ENCODE measurements around the gene CHDH. TPM values are rescaled to one million over a fixed set of nuclear protein-coding genes. Genes with fewer than 3 reads are reported as not detected.

The CHDH gene
- total and polyA plus RNA-seq, 12 donors: 0.29 to 17.5 (median 2.2) TPM

DNA sequence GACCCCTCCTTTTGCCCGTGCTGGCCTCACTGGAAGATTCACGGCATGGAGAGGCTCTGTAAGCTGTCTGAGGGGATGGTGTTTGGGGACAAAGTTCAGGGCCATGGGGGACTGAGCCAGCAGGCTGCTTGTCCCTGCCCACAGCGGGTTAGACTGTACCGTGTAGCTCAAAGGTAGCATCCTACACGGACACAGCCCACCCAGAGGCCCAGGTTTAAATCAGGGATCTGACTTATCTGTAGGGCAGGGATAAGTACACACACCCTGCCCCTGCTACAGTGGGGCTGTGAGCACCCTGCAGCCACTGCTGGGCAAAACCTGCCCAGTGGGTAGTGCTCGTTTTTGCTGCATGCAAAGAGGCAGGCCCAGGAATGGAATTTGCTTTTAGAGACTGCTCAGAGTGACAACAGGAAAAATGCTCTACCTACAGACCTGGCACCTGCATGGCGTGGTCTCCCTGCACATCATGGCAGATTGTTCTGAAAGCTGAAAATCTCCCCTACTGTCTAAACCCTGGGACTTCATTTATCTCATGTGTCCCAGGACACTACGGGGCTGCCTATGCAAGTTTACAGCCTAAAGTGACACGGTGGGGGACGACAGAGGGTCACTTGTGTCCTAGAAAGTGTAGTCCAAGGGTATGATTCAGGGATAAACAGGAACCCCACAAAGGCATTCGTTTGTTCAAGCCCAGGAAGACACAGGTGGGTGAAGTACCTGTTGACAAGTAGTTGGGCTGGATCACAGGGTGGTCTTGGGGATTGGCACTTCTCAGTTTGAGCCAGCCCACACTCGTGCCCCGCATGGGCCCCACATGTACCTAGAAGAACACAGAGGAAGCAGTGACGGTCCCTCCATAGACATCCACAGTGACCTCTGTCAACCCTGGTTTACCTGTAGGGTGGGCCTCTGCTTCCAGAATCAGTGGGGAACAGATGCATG lies 27.7 kb downstream of the CHDH start:
- H3K4me1 ChIP-seq: no peaks in the 10 kb centered on the region
- H3K9me3 ChIP-seq: no peaks in the 10 kb centered on the region
- intact Hi-C loops (cut with DNase I): no loop called here
- TF ChIP-seq, protein P1, sequence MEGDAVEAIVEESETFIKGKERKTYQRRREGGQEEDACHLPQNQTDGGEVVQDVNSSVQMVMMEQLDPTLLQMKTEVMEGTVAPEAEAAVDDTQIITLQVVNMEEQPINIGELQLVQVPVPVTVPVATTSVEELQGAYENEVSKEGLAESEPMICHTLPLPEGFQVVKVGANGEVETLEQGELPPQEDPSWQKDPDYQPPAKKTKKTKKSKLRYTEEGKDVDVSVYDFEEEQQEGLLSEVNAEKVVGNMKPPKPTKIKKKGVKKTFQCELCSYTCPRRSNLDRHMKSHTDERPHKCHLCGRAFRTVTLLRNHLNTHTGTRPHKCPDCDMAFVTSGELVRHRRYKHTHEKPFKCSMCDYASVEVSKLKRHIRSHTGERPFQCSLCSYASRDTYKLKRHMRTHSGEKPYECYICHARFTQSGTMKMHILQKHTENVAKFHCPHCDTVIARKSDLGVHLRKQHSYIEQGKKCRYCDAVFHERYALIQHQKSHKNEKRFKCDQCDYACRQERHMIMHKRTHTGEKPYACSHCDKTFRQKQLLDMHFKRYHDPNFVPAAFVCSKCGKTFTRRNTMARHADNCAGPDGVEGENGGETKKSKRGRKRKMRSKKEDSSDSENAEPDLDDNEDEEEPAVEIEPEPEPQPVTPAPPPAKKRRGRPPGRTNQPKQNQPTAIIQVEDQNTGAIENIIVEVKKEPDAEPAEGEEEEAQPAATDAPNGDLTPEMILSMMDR (IDR thresholded peaks at IDR 0.05): no peak
- peaks cover 0 to 6% (median 0%) of the 10 kb centered on the region in 7 donors for H3K27me3 ChIP-seq
- H3K36me3 ChIP-seq: no peaks in the 10 kb centered on the region
- no peak for ATAC-seq
- no peak overlapping the region for H3K27ac ChIP-seq
- no peak overlapping the region for H3K4me3 ChIP-seq
- no peak for DNase-seq
- WGBS, 2 donors: 80 to 83% methylated on average over 14 of the region's 14 CpGs

DNA sequence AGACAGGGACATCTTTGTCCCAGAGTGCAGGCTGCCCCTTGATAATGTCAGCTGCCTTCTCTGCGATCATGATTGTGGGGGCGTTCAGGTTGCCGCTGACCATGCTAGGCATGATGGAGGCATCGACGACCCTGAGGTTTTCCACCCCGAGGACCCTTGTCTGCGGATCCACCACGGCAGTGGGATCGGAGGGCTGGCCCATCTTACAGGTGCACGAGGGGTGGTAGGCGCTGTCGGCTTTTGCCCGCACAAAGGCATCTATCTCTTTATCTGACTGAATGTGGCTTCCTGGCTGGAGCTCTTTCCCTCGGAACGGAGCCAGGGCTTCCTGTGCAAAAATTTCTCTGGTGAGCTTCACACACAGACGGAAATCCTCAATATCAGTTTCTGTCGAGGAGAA lies 28.4 kb downstream of the CHDH start:
- Histone ChIP-seq H3K36me3 (no peaks in the 10 kb centered on the region), H3K4me3 (no peak overlapping the region), H3K27ac (no peak overlapping the region), H3K4me1 (no peaks in the 10 kb centered on the region), H3K27me3 (peaks cover 0 to 6% (median 0%) of the 10 kb centered on the region in 7 donors), H3K9me3 (no peaks in the 10 kb centered on the region)
- no peak for DNase-seq
- no peak for ATAC-seq
- TF ChIP-seq, protein P1 (IDR thresholded peaks at IDR 0.05): no peak
- WGBS, 2 donors: 65 to 75% methylated on average over 17 of the region's 17 CpGs
- intact Hi-C loops (cut with DNase I): no loop called here

- intact Hi-C loops (cut with DNase I): no loop called here
- 84 to 90% methylated on average over 6 of the region's 6 CpGs for WGBS, 2 donors
- TF ChIP-seq, protein P1 (IDR thresholded peaks at IDR 0.05): no peak
- H3K4me3 ChIP-seq: no peak overlapping the region
- no peaks in the 10 kb centered on the region for H3K9me3 ChIP-seq
- no peaks in the 10 kb centered on the region for H3K36me3 ChIP-seq
- no peak overlapping the region for H3K27ac ChIP-seq
- ATAC-seq: no peak
- DNase-seq: no peak
- no peaks in the 10 kb centered on the region for H3K4me1 ChIP-seq
- peaks cover 0 to 6% (median 0%) of the 10 kb centered on the region in 7 donors for H3K27me3 ChIP-seq
Observed at GRCh38 chr3:53817211-53817610, 29.0 kb downstream of the CHDH start.

DNA sequence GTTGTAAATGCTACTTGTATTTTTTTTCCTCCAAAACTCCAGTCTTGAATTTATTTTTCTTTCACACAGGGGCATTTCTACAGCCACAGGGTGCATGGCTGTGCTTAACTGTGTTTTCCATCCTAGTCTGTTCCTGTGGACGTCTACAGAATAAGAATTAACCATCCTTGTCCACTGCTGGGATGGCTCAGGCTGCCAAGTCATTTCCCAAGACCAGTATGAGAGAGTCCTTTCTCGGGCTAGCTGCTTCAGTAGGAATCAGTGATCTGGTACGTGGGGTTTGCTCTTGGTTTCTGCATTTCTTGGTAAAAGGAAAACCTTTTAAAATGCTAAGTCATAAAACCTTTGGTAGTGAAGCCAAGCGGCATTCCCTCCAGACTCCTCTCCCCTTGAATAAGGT lies 29.8 kb downstream of the CHDH start:
- 76 to 90% methylated on average over 4 of the region's 4 CpGs for WGBS, 2 donors
- no peaks in the 10 kb centered on the region for H3K4me1 ChIP-seq
- no peak for DNase-seq
- peaks cover 0 to 6% (median 0%) of the 10 kb centered on the region in 7 donors for H3K27me3 ChIP-seq
- intact Hi-C loops (cut with DNase I): no loop called here
- H3K9me3 ChIP-seq: no peaks in the 10 kb centered on the region
- H3K27ac ChIP-seq: no peak overlapping the region
- no peaks in the 10 kb centered on the region for H3K36me3 ChIP-seq
- TF ChIP-seq, protein P1 (IDR thresholded peaks at IDR 0.05): no peak
- ATAC-seq: no peak
- H3K4me3 ChIP-seq: no peak overlapping the region
